ENCODE data around the gene MAEA. TPM values are rescaled to one million over a fixed set of nuclear protein-coding genes. Genes with fewer than 3 reads are reported as not detected.
A peak's percentile ranks its signal among the peaks of the same experiment; 100 is the strongest.

Gene MAEA
- total and polyA plus RNA-seq, 9 of the 15 experiments (the other 6 are each of a cell fraction or from before 2014, with no cell fraction given): 2.1 to 86.5 (median 45.0) TPM

GRCh38 chr4:1249148-1249730 lies 40.5 kb upstream of the MAEA start (continued):
- TF ChIP-seq ZZZ3 (IDR thresholded peaks at IDR 0.05) (no peak), PHF20 (IDR thresholded peaks at IDR 0.05; ENCODE audit: partially characterized antibody) (peak; percentile 20), ZC3H11A (IDR thresholded peaks at IDR 0.05; ENCODE audit: low read depth, low read length) (no peak), PRDM10 (IDR thresholded peaks at IDR 0.05; ENCODE audit: partially characterized antibody) (no peak), ELF1 (tag; IDR thresholded peaks at IDR 0.05) (peak; percentile 73), RBFOX2 (IDR thresholded peaks at IDR 0.05; ENCODE audit: low read depth, low read length) (peak; percentile 81), POLR2A (conservative IDR thresholded peaks at IDR 0.05) (peak; percentile 53; the same call in 1 of the 2 replicates), FOS (IDR thresholded peaks at IDR 0.05; ENCODE audit: extremely low read depth, insufficient read length) (no peak), TFE3 (CRISPR knock-in tag; IDR thresholded peaks at IDR 0.05) (no peak), TAF1 (IDR thresholded peaks at IDR 0.05; ENCODE audit: control insufficient read depth, extremely low read depth, insufficient read depth, low read length, severe bottlenecking) (peak; percentile 60), SRSF3 (IDR thresholded peaks at IDR 0.05; ENCODE audit: insufficient read depth, low read length) (no peak), ELF2 (CRISPR knock-in tag; IDR thresholded peaks at IDR 0.05) (no peak), ZSCAN32 (CRISPR knock-in tag; IDR thresholded peaks at IDR 0.05) (no peak), FOSL1 (tag; conservative IDR thresholded peaks at IDR 0.05) (no peak), NRF1 (conservative IDR thresholded peaks at IDR 0.05 in 1 of 2, IDR thresholded peaks at IDR 0.05 in 1 of 2) (peak; percentile 52 to 59; a peak in 2 of 4 replicates), RB1 (IDR thresholded peaks at IDR 0.05; ENCODE audit: low read depth) (peak; percentile 96), MAFG (tag; conservative IDR thresholded peaks at IDR 0.05) (no peak), E2F6 (IDR thresholded peaks at IDR 0.05; ENCODE audit: borderline replicate concordance in 1 of 2, extremely low read depth in 1 of 2, insufficient read depth in 1 of 2, insufficient read length in 1 of 2, low read depth in 1 of 2, low read length in 1 of 2, poor library complexity in 1 of 2, severe bottlenecking in 1 of 2) (peak; percentile 89 to 96), MIER1 (IDR thresholded peaks at IDR 0.05; ENCODE audit: low read depth) (no peak), USF2 (CRISPR knock-in tag; IDR thresholded peaks at IDR 0.05) (no peak)
